ENCODE measurements around the gene DYNLT3.

DYNLT3 gene

GRCh38 chrX:37834937-37835336 is 12.4 kb downstream of the DYNLT3 start:
- in situ Hi-C loops (cut with MboI; ENCODE audit: low sequenced_read_pairs, unreplicated experiment) = loop anchor here (25.0 kb wide), 1 partner anchor 323 kb away; no protein-coding TSS in a partner anchor
- TF ChIP-seq CTCF (IDR thresholded peaks at IDR 0.05; ENCODE audit: borderline replicate concordance, control extremely low read depth, extremely low read depth, insufficient read depth, missing control alignments) = no peak
- no peak for DNase-seq (ENCODE audit: low spot score)

- no peak for DNase-seq (ENCODE audit: low spot score)
- no peak for TF ChIP-seq CTCF (IDR thresholded peaks at IDR 0.05; ENCODE audit: borderline replicate concordance, control extremely low read depth, extremely low read depth, insufficient read depth, missing control alignments)
- in situ Hi-C loops (cut with MboI; ENCODE audit: low sequenced_read_pairs, unreplicated experiment) = loop anchor here (25.0 kb wide), 1 partner anchor 318 kb away; no protein-coding TSS in a partner anchor
These were observed 17.0 kb downstream of the DYNLT3 start for GRCh38 chrX:37830371-37830770.

- TF ChIP-seq CTCF (IDR thresholded peaks at IDR 0.05; ENCODE audit: borderline replicate concordance, control extremely low read depth, extremely low read depth, insufficient read depth, missing control alignments) = no peak
- in situ Hi-C loops (cut with MboI; ENCODE audit: low sequenced_read_pairs, unreplicated experiment) = loop anchor here (25.0 kb wide), 1 partner anchor 317 kb away; no protein-coding TSS in a partner anchor
- DNase-seq (ENCODE audit: low spot score) = no peak
These were observed 17.6 kb downstream of the DYNLT3 start for GRCh38 chrX:37829721-37830120.

GRCh38 chrX:37825215-37825842 is 22.0 kb downstream of the DYNLT3 start:
- peak; percentile 80 for TF ChIP-seq CTCF (IDR thresholded peaks at IDR 0.05; ENCODE audit: borderline replicate concordance, control extremely low read depth, extremely low read depth, insufficient read depth, missing control alignments)
- no peak for DNase-seq (ENCODE audit: low spot score)
- in situ Hi-C loops (cut with MboI; ENCODE audit: low sequenced_read_pairs, unreplicated experiment) = loop anchor here (25.0 kb wide), 1 partner anchor 313 kb away; no protein-coding TSS in a partner anchor

GRCh38 chrX:37824491-37825214 is 22.7 kb downstream of the DYNLT3 start:
- TF ChIP-seq CTCF (IDR thresholded peaks at IDR 0.05; ENCODE audit: borderline replicate concordance, control extremely low read depth, extremely low read depth, insufficient read depth, missing control alignments) = no peak
- no peak for DNase-seq (ENCODE audit: low spot score)
- in situ Hi-C loops (cut with MboI; ENCODE audit: low sequenced_read_pairs, unreplicated experiment) = loop anchor here (5.0 to 25.0 kb wide), 2 partner anchors 82 to 312 kb away; no protein-coding TSS in a partner anchor

GRCh38 chrX:37820646-37821045 is 26.7 kb downstream of the DYNLT3 start:
- in situ Hi-C loops (cut with MboI; ENCODE audit: low sequenced_read_pairs, unreplicated experiment) = loop anchor here (5.0 kb wide), 1 partner anchor 78 kb away; no protein-coding TSS in a partner anchor
- no peak for TF ChIP-seq CTCF (IDR thresholded peaks at IDR 0.05; ENCODE audit: borderline replicate concordance, control extremely low read depth, extremely low read depth, insufficient read depth, missing control alignments)
- no peak for DNase-seq (ENCODE audit: low spot score)

All from GM13976 (cell line).